ENCODE results near the gene FGF7. TPM values are rescaled to one million over a fixed set of nuclear protein-coding genes. Genes with fewer than 3 reads are reported as not detected.

The FGF7 gene
- total and polyA plus RNA-seq, 2 donors: 56.4 to 57.8 TPM

DNA sequence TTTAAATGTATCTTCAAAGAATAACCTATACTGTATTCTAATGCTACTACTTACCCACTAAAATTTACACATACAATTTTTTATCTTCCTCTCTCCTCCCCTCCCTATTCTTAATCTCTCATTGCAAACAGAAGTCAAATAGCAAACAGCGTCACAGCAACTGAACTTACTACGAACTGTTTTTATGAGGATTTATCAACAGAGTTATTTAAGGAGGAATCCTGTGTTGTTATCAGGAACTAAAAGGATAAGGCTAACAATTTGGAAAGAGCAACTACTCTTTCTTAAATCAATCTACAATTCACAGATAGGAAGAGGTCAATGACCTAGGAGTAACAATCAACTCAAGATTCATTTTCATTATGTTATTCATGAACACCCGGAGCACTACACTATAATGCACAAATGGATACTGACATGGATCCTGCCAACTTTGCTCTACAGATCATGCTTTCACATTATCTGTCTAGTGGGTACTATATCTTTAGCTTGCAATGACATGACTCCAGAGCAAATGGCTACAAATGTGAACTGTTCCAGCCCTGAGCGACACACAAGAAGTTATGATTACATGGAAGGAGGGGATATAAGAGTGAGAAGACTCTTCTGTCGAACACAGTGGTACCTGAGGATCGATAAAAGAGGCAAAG is 984 bp downstream of the FGF7 start:
- 26% methylated on average over 6 of the region's 6 CpGs for WGBS
- Histone ChIP-seq H3K4me3 (ENCODE audit: low read depth, low read length) (peak overlapping the region; percentile 49), H3K36me3 (ENCODE audit: insufficient read depth) (no peaks in the 10 kb centered on the region), H3K27ac (ENCODE audit: low read depth) (no peak overlapping the region), H3K4me1 (ENCODE audit: insufficient read depth) (no peaks in the 10 kb centered on the region)
- DNase-seq (ENCODE audit: extremely low spot score): no peak

DNA sequence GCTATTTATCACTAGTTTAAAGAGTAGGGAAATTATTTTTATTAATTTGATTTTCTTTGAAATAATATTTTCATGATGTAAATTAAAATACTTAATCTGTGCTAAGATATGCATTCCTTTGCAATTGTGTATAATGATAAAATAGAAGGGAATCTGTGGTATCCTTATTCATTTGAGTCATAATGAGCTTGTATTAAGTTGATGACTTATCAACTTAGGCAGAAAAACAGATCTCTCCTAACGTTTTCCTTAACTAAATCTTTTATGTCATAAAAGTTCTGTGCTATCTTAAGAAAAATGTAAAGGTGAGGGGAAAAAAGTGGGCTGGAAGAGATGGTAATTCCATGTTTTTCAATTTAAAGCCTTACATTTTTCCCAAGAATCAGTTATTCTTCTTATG is 1.9 kb downstream of the FGF7 start:
- no peak overlapping the region for H3K27ac ChIP-seq (ENCODE audit: low read depth)
- 25% methylated on average over 1 of the region's 1 CpG for WGBS
- DNase-seq (ENCODE audit: extremely low spot score): no peak
- no peaks in the 10 kb centered on the region for H3K36me3 ChIP-seq (ENCODE audit: insufficient read depth)
- H3K4me1 ChIP-seq (ENCODE audit: insufficient read depth): no peaks in the 10 kb centered on the region
- H3K4me3 ChIP-seq (ENCODE audit: low read depth, low read length): no peak overlapping the region

DNA sequence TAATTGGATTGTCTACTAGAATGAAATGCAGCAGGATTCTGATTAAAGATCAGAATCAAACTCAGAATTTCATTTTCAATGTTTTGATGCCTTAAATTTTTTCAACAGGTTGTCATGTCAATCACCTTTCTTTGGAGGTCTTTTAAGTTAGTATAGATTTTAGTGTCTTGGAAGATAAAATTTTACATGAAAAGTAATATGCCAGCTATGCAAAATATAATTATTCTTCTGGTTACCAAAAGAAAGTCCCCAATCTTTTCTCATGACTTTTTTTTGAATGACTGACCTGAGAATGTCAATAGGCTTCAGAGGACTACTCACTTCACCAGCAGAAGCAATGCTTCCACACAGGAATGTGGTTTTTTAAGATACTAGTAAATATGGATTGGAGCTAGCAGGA is 4.3 kb downstream of the FGF7 start:
- DNase-seq (ENCODE audit: extremely low spot score): no peak
- no peaks in the 10 kb centered on the region for H3K4me1 ChIP-seq (ENCODE audit: insufficient read depth)
- H3K36me3 ChIP-seq (ENCODE audit: insufficient read depth): no peaks in the 10 kb centered on the region
- no peak overlapping the region for H3K4me3 ChIP-seq (ENCODE audit: low read depth, low read length)
- H3K27ac ChIP-seq (ENCODE audit: low read depth): no peak overlapping the region

GRCh38 chr15:49428409-49429095 is 5.5 kb downstream of the FGF7 start:
- no peaks in the 10 kb centered on the region for H3K36me3 ChIP-seq (ENCODE audit: insufficient read depth)
- DNase-seq (ENCODE audit: extremely low spot score): no peak
- H3K4me3 ChIP-seq (ENCODE audit: low read depth, low read length): no peak overlapping the region
- no peak overlapping the region for H3K27ac ChIP-seq (ENCODE audit: low read depth)
- H3K4me1 ChIP-seq (ENCODE audit: insufficient read depth): no peaks in the 10 kb centered on the region
- WGBS: 34% methylated on average over 5 of the region's 5 CpGs

DNA sequence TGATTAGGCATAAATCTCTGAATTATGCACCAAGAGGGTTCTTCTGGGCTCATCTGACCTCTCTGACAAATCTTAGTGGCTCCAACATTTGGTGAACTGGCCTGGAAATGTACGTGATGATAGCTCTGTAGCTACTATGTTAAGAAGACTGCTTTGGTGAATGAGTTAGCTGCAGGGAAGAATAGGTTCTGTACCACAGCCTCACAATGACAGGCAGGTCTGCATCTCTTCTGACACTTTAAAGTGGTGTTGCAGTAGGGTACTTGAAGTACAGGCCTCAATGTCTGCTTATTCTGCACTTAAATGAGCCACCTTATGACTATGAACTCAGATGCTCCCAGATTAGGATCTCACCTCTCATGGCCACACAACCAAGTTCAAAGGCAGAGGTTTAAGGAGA is 7.0 kb downstream of the FGF7 start:
- 84% methylated on average over 1 of the region's 1 CpG for WGBS
- no peak for DNase-seq (ENCODE audit: extremely low spot score)
- H3K4me1 ChIP-seq (ENCODE audit: insufficient read depth): no peaks in the 10 kb centered on the region
- no peak overlapping the region for H3K27ac ChIP-seq (ENCODE audit: low read depth)
- H3K4me3 ChIP-seq (ENCODE audit: low read depth, low read length): no peak overlapping the region
- H3K36me3 ChIP-seq (ENCODE audit: insufficient read depth): no peaks in the 10 kb centered on the region

DNA sequence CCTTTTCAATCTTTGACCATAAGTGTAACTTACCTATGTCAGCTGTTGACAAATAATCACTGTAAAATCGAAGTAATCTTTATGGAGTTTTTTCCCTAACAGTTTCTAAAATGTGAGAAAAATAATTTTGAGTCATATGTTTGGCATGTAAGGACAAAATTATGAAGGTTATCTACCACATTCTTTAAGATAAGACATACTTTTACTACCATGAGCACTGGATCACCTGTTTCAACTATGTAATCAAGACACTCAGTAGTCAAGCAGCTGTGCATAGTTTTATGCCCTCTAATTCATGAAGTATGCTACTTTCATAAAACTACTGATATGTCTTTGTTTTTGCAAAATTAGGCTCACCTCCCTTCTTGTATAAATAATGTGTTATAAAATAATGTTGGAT is 12.1 kb downstream of the FGF7 start:
- Histone ChIP-seq H3K36me3 (ENCODE audit: insufficient read depth) (no peaks in the 10 kb centered on the region), H3K27ac (ENCODE audit: low read depth) (no peak overlapping the region), H3K4me3 (ENCODE audit: low read depth, low read length) (no peak overlapping the region), H3K4me1 (ENCODE audit: insufficient read depth) (no peaks in the 10 kb centered on the region)
- no peak for DNase-seq (ENCODE audit: extremely low spot score)
- 77% methylated on average over 1 of the region's 1 CpG for WGBS

DNA sequence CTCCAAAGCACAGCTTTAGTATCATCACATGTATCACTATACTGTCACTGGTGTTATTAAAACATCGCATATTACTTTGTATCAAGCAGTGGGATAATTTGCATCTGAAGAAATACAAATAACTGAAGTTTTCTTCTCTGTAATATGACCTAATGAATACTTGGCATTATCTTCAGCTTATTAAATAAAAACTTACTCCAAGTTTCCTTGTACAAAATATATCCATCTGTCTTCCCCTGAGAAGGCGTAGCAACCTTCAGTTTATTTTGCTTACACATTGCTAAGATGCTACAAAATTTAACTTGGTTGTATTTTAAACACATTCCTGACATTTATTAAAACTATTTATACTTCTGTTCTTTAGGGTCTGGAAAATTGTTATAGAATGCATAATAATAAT is 13.7 kb downstream of the FGF7 start:
- H3K36me3 ChIP-seq (ENCODE audit: insufficient read depth): no peaks in the 10 kb centered on the region
- DNase-seq (ENCODE audit: extremely low spot score): no peak
- H3K27ac ChIP-seq (ENCODE audit: low read depth): no peak overlapping the region
- no peak overlapping the region for H3K4me3 ChIP-seq (ENCODE audit: low read depth, low read length)
- no peaks in the 10 kb centered on the region for H3K4me1 ChIP-seq (ENCODE audit: insufficient read depth)
- 36% methylated on average over 2 of the region's 2 CpGs for WGBS

- no peaks in the 10 kb centered on the region for H3K4me1 ChIP-seq (ENCODE audit: insufficient read depth)
- DNase-seq (ENCODE audit: extremely low spot score): no peak
Observed at GRCh38 chr15:49438962-49439631, 16.1 kb downstream of the FGF7 start.

DNA sequence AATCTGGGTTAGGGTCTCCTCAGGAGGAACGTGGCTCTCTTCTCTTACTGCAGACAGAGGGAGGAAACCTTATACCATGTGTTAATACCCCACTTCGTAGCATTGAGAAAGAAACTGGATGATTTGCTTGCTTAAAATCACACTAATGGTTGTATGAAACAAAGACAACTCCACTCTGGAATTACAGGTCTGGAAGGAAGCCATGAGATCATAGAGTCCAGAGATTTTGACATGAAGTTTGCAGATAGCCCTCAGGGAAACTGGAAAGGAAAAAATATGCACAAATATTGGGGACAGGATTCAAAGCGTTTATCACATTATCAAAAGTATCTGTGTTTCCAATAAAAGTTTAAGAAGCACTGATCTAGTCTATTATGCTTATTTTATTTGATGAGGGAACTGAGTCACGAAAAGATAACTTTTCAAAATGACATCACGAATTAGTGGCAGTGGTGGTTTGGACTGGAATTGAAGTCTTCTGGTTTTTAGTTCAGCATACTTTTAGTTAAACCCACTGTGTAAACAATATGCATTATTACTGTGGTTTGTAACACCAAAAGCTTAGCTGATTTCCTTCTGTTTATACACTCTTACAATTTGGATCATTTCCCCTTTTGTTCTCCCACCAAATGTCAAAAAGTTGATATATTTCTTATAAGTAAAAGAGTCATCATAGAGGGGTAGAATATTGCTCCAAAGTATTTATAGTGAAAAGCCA is 16.8 kb downstream of the FGF7 start:
- Histone ChIP-seq H3K4me3 (ENCODE audit: low read depth, low read length) (no peak overlapping the region), H3K36me3 (ENCODE audit: insufficient read depth) (no peaks in the 10 kb centered on the region), H3K4me1 (ENCODE audit: insufficient read depth) (no peaks in the 10 kb centered on the region), H3K27ac (ENCODE audit: low read depth) (no peak overlapping the region)
- DNase-seq (ENCODE audit: extremely low spot score): no peak
- WGBS: 61% methylated on average over 5 of the region's 5 CpGs

More at GRCh38 chr15:49438962-49439631, 16.1 kb downstream of the FGF7 start:
- Histone ChIP-seq H3K27ac (ENCODE audit: low read depth) (no peak overlapping the region), H3K36me3 (ENCODE audit: insufficient read depth) (no peaks in the 10 kb centered on the region), H3K4me3 (ENCODE audit: low read depth, low read length) (no peak overlapping the region)
- WGBS: 37% methylated on average over 6 of the region's 6 CpGs

- H3K4me3 ChIP-seq (ENCODE audit: low read depth, low read length): no peak overlapping the region
- DNase-seq (ENCODE audit: extremely low spot score): no peak
- no peaks in the 10 kb centered on the region for H3K4me1 ChIP-seq (ENCODE audit: insufficient read depth)
- no peak overlapping the region for H3K27ac ChIP-seq (ENCODE audit: low read depth)
- H3K36me3 ChIP-seq (ENCODE audit: insufficient read depth): no peaks in the 10 kb centered on the region
Observed at GRCh38 chr15:49441356-49441755, 18.3 kb downstream of the FGF7 start.

GRCh38 chr15:49441816-49442215 is 18.8 kb downstream of the FGF7 start:
- DNase-seq (ENCODE audit: extremely low spot score): no peak
- H3K27ac ChIP-seq (ENCODE audit: low read depth): no peak overlapping the region
- H3K4me1 ChIP-seq (ENCODE audit: insufficient read depth): no peaks in the 10 kb centered on the region
- WGBS: 97% methylated on average over 1 of the region's 1 CpG
- H3K4me3 ChIP-seq (ENCODE audit: low read depth, low read length): no peak overlapping the region
- no peaks in the 10 kb centered on the region for H3K36me3 ChIP-seq (ENCODE audit: insufficient read depth)

DNA sequence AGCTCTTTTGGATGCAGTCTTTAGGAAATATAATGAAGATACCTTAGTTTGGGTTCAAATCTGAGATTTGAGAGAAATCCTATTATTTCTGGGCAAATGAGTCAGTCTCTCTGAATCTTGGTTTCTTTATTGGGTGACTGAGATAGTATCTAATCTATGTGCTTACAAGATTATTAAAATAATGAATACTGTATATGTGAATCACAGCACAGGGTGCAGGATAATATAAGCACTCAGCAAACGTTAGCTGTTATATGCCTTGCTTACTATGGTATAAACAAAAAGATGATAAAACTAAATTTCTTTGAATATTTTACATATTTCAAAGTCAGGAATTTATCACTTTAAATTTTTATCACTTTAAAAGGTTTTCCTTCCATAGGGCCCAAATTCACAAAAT is 29.6 kb downstream of the FGF7 start:
- Histone ChIP-seq H3K4me1 (ENCODE audit: insufficient read depth) (no peaks in the 10 kb centered on the region), H3K27ac (ENCODE audit: low read depth) (no peak overlapping the region), H3K4me3 (ENCODE audit: low read depth, low read length) (no peak overlapping the region), H3K36me3 (ENCODE audit: insufficient read depth) (no peaks in the 10 kb centered on the region)
- DNase-seq (ENCODE audit: extremely low spot score): no peak
- 33% methylated on average over 1 of the region's 1 CpG for WGBS

- no peak for DNase-seq (ENCODE audit: extremely low spot score)
- Histone ChIP-seq H3K36me3 (ENCODE audit: insufficient read depth) (no peaks in the 10 kb centered on the region), H3K4me3 (ENCODE audit: low read depth, low read length) (no peak overlapping the region), H3K4me1 (ENCODE audit: insufficient read depth) (no peaks in the 10 kb centered on the region), H3K27ac (ENCODE audit: low read depth) (no peak overlapping the region)
Observed at GRCh38 chr15:49456166-49456565, 33.1 kb downstream of the FGF7 start.

- H3K27ac ChIP-seq (ENCODE audit: low read depth): no peak overlapping the region
- H3K4me1 ChIP-seq (ENCODE audit: insufficient read depth): no peaks in the 10 kb centered on the region
Observed at GRCh38 chr15:49458145-49458544, 35.1 kb downstream of the FGF7 start.

More at GRCh38 chr15:49458145-49458544, 35.1 kb downstream of the FGF7 start:
- H3K4me3 ChIP-seq (ENCODE audit: low read depth, low read length): no peak overlapping the region
- WGBS: 12% methylated on average over 2 of the region's 2 CpGs
- H3K36me3 ChIP-seq (ENCODE audit: insufficient read depth): no peaks in the 10 kb centered on the region
- DNase-seq (ENCODE audit: extremely low spot score): peak; percentile 21
